Measurements from ENCODE around the gene AGRN.

Gene AGRN

DNA sequence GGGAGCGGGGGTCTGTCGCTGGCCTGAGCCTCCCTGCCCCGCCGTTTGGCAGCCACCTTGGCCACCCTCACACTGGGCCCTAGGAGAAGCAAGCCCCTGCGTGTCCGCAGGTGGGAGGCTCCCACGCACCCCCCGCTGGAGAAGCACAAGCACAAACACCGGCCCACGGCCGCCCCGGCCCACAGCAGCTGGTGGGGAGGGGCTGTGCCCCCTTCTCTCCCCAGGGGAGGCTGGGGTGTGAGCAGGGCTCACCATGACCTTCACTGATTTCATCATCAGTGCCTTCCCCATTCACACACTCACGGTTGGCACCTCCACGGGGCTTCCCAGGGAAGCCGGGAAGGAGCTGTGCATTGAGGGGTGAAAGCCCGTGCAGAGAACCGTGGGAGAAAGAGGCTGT lies 7.9 kb downstream of the AGRN start:
- DNase-seq (ENCODE audit: low spot score): no peak
- TF ChIP-seq, protein P1, sequence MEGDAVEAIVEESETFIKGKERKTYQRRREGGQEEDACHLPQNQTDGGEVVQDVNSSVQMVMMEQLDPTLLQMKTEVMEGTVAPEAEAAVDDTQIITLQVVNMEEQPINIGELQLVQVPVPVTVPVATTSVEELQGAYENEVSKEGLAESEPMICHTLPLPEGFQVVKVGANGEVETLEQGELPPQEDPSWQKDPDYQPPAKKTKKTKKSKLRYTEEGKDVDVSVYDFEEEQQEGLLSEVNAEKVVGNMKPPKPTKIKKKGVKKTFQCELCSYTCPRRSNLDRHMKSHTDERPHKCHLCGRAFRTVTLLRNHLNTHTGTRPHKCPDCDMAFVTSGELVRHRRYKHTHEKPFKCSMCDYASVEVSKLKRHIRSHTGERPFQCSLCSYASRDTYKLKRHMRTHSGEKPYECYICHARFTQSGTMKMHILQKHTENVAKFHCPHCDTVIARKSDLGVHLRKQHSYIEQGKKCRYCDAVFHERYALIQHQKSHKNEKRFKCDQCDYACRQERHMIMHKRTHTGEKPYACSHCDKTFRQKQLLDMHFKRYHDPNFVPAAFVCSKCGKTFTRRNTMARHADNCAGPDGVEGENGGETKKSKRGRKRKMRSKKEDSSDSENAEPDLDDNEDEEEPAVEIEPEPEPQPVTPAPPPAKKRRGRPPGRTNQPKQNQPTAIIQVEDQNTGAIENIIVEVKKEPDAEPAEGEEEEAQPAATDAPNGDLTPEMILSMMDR (IDR thresholded peaks at IDR 0.05; ENCODE audit: extremely low read depth, missing control alignments): no peak

DNA sequence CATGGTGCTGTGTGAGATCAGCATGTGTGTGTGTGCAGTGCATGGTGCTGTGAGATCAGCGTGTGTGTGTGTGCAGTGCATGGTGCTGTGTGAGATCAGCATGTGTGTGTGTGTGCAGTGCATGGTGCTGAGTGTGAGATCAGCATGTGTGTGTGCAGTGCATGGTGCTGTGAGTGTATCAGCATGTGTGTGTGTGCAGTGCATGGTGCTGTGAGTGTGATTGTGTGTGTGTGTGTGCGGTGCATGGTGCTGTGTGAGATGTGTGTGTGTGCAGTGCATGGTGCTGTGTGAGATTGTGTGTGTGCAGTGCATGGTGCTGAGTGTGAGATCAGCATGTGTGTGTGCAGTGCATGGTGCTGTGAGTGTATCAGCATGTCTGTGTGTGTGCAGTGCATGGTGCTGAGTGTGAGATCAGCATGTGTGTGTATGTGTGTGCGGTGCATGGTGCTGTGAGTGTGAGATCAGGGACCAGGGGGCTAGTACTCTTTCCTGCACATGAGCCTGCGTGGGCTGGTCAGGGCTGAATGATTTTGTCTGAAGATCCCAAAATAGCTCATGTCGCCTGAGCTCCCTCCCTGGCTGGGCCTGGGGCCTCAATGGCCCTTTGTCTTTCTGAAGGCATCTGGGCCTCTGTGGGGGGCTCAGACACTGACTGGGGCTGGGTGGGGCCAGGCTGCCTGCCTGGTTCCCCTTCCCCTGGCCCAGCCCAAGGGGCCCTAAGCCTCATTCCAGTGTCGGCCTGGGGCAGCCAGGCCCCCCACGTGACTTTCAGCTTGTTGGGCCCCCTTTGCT lies 11.1 kb downstream of the AGRN start:
- DNase-seq (ENCODE audit: low spot score): peak; percentile 59

DNA sequence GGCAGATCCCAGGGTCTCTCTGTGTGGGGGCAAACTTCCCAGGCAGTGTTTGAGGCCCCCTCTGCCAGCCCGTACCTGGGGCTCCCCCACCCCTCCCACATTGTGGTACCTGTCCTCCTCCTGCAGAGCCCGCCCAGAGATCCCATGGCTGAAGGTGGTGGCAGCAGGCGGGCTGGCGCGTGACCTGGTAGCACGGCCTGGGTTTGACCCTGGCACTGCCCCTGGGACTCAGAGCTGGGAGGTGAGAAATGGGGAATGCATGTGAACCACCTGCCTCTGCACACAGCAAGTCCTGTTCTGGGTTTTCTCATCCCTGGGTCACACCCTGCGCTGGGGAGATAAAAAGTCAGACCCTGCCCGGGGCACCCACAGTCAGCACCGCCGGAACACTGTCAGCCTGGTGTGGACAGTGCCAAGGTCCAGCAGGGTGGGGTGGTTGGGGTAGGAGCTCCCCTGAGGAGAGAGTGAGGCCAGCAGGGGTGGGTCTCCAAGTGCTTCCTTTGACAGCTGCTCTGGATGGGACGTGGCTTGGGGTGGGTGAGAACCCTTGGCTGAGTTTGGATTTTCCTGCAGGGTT lies 11.8 kb downstream of the AGRN start:
- TF ChIP-seq, protein P1 (IDR thresholded peaks at IDR 0.05; ENCODE audit: extremely low read depth, missing control alignments): no peak
- DNase-seq (ENCODE audit: low spot score): no peak

DNA sequence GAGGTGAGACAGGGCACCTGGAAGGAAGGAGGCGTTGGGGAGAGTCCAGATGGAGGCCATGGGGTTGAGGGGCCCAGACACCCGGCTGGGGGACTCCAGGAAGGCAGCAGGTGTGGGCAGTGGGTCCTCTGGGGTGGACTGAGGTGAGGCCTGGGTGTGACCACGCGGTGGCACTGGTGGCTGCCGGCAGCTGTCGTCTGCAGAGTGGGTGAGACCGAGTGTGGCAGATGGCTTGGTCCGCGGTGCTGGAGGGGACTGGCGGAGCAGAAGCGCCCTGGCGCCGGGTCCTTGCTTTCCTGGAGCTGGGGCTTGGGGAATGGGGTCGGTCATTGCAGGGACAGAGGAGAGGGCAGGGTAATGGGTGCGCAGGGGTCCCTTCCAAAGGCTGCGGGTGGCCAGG lies 12.5 kb downstream of the AGRN start:
- TF ChIP-seq, protein P1 (IDR thresholded peaks at IDR 0.05; ENCODE audit: extremely low read depth, missing control alignments): peak; percentile 27
- no peak for DNase-seq (ENCODE audit: low spot score)

DNA sequence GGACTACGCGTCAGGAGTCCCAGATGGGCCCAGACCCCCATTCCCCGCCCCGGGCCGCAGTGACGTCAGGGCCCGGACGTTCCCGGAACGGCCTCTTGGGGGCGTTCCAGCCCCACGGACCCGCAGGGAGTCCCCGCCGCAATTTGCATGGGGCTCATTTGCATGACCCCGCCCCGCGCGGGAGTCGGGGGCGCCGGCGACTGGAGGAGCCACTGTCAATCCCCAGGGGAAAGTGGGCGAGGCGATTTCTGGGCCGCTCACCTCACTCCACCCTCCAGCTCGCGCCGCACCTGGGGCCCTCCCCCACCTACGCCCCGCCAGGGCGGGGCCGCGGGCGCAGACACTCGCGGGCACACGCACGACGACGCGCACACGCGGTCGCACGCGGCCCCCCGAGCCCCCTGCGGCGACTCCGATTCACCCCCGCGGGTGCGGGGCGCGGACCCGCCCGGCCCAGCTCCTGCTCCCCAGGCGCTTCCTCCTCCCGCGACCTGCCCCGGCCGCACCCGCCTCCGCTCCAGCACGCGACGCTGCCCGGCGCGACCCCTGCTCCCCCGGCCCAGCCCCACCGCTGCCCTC lies 13.2 kb downstream of the AGRN start:
- DNase-seq (ENCODE audit: low spot score): peak; percentile 99
- TF ChIP-seq, protein P1 (IDR thresholded peaks at IDR 0.05; ENCODE audit: extremely low read depth, missing control alignments): peak; percentile 76

DNA sequence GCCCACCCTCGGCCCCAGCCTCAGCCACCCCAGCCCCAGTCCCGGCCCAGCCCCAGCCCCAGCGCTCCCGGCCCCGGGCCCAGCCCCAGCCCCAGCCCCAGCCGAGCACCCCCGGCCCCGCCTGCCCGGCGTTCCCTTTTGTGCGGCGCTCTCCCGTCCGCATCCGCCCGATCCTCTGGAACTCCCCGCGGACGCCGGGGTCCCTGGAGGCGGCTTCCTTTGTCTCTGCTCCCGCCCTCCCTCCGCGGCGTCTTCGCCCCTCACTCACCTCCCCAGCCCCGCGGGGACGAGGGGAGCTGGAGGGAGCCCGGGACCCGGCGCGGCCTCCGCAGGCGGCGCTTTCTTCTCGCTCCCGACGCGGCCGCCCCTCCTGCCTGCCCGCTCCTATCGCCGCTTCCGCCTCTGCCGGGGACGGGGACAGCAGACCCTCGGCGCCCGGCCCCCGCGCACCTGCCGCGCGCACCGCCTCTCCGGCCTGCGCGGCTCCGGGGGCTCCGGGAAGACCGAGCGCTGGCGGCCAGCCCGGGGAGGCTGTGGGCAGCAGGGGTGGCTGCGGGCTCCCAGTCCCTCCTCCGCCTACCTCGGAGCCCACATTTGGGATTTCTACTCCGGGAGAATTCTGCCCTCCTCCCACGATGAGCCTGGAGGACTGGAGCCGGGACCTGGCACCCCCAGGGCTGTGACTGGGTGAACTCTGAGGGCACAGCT lies 14.0 kb downstream of the AGRN start:
- DNase-seq (ENCODE audit: low spot score): no peak
- TF ChIP-seq, protein P1 (IDR thresholded peaks at IDR 0.05; ENCODE audit: extremely low read depth, missing control alignments): no peak

DNA sequence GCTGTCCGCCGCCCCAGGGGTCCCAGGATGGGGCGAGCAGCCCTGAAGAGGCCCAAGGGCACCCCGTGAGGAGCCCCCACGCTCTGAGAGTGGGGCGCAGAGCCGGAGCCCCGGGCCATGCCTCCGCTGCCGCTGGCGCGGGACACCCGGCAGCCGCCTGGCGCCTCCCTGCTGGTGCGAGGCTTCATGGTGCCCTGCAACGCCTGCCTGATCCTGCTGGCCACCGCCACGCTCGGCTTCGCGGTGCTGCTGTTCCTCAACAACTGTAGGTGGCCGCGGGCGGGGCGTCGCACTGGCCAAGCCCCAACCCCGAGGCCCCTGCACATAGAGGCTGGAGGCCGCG lies 14.5 kb downstream of the AGRN start:
- TF ChIP-seq, protein P1 (IDR thresholded peaks at IDR 0.05; ENCODE audit: extremely low read depth, missing control alignments): no peak
- DNase-seq (ENCODE audit: low spot score): no peak

Data from GM20000 (cell line).